HG02885 (cell line): ENCODE results near the gene HIP1.
"Not testable (repeated sequence)": the region's sequence is repeated elsewhere in the genome, so short reads cannot be mapped to it uniquely, and the experiment has no call there.

Source experiments
- ATAC-seq: cut with Tn5 transposase; IDR thresholded peaks from one replicate; pipeline ENCODE4 v1.9.1; 2021; ENCODE audit warnings: mild to moderate bottlenecking; ENCODE audit not compliant: unreplicated experiment, poor library complexity

Gene HIP1

DNA sequence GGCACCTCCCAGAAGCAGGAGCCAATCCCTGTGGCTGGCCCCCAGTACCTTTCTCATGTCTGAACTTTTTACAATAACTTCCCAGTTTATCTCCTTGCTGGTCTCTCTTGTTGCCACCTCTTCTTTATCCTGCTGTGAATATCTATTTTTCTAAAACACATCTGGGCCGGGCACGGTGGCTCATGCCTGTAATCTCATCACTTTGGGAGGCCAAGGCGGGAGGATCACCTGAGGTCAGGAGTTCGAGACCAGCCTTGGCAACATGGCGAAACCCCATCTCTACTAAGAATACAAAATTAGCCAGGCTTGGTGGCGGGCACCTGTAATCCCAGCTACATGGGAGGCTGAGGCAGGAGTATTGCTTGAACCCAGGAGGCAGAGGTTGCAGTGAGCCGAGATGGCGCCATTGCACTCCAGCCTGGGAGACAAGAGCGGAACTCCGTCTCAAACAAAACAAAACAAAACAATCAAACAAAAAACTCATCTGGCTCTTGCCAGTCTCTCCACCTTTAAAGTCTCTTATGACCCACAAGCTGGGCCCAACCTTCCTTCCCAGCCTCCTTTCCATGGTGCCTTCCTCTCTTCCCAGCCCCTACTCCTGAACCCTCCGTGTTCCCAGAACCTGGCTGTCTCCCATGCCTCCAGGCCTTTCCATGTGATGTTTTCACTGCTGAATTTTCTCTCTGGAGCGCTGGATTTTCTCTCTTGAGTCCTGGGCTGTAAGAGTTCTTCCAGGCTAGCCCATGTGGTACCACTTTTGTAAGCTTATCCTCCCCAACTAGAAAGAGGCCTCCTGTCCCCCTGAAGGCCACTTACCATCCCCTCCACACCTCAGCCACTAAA lies 51.3 kb downstream of the HIP1 start:
- no peak for ATAC-seq

DNA sequence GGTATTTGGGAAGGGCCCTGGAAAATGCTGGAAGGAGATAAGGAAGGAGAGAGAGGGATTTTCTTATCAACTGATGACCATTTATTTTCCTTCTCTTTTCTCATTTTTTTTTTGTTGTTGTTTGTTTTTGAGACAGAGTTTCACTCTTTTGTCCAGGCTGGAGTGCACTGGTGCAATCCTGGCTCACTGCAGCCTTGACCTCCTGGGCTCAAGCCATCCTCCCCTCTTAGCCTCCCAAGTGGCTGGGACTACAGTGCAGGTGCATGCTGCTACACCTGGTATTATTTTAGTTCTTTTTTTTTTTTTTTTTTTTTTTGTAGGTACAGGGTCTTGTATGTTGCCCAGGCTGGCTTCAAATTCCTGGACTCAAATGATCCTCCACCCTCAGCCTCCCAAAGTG lies 52.2 kb downstream of the HIP1 start:
- ATAC-seq, result no peak

DNA sequence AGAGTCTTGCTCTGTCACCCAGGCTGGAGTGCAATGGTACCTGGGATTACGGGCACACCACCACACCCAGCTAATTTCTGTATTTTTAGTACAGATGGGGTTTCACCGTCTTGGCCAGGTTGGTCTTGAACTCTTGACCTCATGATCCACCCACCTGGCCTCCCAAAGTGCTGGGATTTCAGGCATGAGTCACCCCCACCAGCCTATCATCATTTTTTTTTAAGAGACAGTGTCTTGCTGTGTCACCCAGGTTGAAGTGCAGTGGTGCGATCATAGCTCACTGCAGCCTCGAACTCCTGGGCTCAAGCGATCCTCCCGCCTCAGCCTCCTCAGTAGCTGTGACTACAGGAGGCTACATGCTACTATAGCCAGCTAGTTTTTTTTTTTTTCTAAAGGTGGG lies 56.7 kb downstream of the HIP1 start:
- not testable (repeated sequence) for ATAC-seq

DNA sequence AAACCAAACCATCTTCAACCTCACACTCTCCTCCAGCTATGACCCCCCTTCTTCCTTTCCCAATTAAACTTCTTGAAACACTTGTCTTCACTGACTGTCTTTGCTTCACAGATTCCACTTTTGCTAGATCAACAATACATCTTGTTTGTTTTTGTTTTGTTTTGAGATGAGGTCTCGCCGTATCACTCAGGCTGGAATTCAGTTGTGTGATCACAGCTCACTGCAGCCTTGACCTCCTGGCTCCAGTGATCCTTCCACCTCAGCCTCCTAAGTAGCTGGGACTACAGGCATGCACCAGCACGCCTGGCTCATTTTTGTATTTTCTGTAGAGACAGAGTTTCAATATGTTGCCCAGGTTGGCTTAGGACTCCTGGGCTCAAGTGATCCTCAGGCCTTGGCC lies 59.7 kb downstream of the HIP1 start:
- ATAC-seq, result no peak

- ATAC-seq, result no peak
Observed at GRCh38 chr7:75669579-75669978, 69.2 kb downstream of the HIP1 start.

GRCh38 chr7:75667938-75668337 lies 70.8 kb downstream of the HIP1 start:
- no peak for ATAC-seq

DNA sequence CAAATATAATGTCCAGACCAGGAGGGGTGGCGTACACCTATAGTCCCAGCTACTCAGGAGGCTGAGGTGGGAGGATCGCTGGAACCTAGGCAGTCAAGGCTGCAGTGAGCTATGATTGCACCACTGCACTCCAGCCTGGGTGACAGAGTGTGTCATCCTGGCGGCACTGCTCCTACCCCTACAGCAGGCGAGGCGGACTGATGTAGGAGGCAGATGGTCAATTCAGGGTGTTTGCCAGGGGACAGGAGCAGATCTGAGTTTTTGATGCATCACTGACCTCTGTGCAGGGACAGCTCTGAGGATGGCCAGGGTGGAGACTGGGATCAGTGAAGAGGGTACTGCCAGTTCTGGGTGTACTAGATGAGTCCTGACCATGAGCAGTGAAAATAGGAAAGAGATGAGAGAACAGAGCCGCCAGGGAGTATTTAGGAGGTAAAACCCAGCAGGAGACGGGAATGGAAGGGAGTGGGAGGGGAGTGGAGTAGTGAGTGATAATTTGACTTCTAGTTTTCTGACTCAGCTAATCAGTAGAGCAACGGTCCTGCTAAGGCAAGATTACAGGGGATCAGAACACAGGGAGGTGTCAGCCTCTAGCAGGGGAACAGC lies 75.3 kb downstream of the HIP1 start:
- peak; percentile 40 for ATAC-seq

- ATAC-seq, result peak; percentile 81
Observed at GRCh38 chr7:75662579-75663301, 76.0 kb downstream of the HIP1 start.

- no peak for ATAC-seq
Observed at GRCh38 chr7:75660566-75661215, 78.0 kb downstream of the HIP1 start.

- ATAC-seq, result no peak
Observed at GRCh38 chr7:75658802-75659201, 79.9 kb downstream of the HIP1 start.

DNA sequence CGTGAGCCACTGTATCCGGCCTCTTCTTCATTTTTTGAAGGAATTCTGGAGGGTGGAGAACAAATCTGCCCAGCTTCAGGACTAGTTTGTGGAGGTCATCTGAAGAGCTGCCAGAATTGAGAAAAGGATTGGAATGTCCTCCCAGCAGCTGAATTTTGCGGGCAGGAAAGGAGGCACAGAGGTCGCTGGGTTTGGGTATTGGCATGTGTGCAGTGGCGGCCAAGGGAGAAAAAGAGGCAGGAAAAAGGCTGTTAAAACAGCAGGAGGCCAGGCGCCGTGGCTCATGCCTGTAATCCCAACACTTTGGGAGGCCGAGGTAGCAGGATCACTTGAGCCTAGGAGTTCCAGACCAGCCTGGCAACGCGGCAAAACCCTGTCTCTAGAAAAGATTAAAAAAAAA lies 80.4 kb downstream of the HIP1 start:
- ATAC-seq, result no peak

- no peak for ATAC-seq
Observed at GRCh38 chr7:75657866-75658265, 80.9 kb downstream of the HIP1 start.

- ATAC-seq, result no peak
Observed at GRCh38 chr7:75656740-75657139, 82.0 kb downstream of the HIP1 start.

DNA sequence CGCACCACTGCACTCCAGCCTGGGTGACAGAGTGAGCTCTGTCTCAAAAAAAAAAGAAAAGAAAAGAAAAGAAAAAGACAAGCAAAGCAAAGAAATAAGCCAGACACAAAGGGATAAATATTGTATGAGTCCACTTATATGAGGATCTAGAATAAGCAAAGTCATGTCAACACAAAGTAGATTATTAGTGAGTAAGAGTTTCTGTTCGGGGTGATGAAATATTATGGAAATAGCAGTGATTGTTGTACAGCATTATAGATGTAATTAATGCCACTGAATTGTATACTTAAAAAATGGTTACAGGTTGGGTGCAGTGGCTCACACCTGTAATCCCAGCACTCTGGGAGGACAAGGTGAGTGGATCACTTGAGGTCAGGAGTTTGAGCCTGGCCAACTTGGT lies 83.2 kb downstream of the HIP1 start:
- ATAC-seq, result no peak

DNA sequence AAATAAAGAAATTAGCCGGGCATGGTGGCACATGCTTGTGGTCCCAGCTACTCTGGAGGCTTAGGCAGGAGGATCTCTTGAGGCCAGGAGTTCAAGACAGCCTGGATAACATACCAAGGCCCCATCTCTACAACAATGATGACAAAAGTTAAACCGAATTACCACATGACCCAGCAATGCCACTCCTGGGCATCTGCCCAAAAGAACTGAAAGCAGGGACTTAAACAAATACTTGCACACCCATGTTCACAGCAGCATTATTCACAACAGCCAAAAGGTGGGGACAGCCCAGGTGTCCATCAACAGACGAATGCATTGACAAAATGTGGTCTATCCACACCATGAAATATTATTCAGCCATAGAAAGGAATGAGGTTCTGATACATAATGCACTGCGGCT lies 83.9 kb downstream of the HIP1 start:
- ATAC-seq, result no peak

DNA sequence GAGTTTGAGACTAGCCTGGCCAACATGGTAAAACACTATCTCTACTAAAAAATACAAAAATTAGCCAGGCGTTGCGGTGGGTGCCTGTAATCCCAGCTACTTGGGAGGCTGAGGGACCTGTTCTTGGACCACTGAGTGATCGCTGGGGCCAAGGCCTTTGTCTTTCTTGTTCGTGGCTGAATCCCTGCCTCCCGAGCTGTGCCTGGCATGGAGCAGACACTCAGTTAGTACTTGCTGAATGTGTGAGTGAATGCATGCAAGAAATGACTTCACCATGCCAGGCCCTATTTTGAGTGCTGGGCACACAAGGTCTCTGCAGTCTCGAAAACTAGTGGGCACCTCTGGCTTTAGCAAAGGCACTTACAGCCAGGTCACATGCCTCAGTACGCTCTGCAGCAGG lies 85.1 kb downstream of the HIP1 start:
- no peak for ATAC-seq

DNA sequence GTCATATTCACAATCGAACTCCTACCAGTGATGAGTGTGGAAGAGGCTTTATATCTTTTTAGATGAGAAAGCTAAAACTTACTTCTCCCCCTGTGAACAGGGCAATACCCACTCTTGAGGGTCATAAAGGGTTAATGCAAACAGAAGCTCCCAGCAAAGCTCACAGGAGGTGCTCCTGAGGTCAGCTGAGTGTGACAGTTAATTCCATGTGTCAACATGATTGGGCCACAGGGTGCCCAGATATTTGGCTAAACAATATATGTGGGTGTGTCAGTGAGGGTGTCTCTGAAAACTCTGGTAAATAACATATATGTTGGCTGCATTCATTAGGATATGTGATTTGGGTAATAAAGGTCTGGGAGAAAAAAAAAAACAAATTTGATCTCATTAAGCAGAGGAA lies 86.0 kb downstream of the HIP1 start:
- no peak for ATAC-seq

- ATAC-seq, result no peak
Observed at GRCh38 chr7:75650681-75651080, 88.1 kb downstream of the HIP1 start.

DNA sequence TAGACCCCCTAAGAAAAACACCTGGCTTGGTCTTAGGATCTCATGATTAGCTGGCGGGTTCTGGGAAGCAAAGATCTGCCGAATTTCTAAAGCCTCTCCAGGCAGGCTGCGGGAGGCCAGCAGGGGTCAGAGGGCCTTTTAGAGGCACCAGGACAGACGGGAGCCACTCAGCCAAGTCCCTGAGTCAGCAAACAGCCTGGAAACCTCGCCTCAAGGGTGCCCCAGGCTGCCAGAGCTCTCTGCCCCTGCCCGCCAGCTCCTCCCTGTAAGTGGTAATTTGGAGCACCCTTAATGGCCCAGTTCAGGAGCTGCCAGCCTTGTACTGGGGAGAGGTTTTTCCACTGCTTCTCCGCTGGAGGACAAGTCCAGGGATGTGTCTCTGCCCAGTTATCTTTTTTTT lies 88.7 kb downstream of the HIP1 start:
- ATAC-seq, result no peak

- ATAC-seq, result no peak
Observed at GRCh38 chr7:75649462-75649861, 89.3 kb downstream of the HIP1 start.
